PC-3 (cell line): ENCODE data around the gene CCDC71L. TPM values are rescaled to one million over a fixed set of nuclear protein-coding genes. Genes with fewer than 3 reads are reported as not detected.

Experiments
- ATAC-seq: fragments of 200-7000 bp; cut with Tn5 transposase; 2 replicates; pipeline ENCODE4 v1.9.1; 2020; ENCODE audit warnings: mild to moderate bottlenecking, moderate library complexity
- BruUV-seq: library from RNA; stranded (reverse); fragments of 400-500 nt; replicated peaks from 2 replicates; lab custom pipeline; 2021; lab: Mats Ljungman, UMichigan
- CTCF ChIA-PET: fragments of 300-600 bp; sonication (Branson Sonifier 250); formaldehyde crosslinking; loops from one replicate; lab custom pipeline; 2022; ENCODE audit warnings: antibody characterized with exemption; lab: Charles Lee
- POLR2A ChIA-PET: fragments of 300-600 bp; sonication (Branson Sonifier 250); formaldehyde crosslinking; loops from one replicate; lab custom pipeline; 2022; ENCODE audit warnings: antibody characterized with exemption; ENCODE audit not compliant: unreplicated experiment; lab: Charles Lee
- DNase-seq: peaks from one replicate; pipeline ENCODE4 v3.0.0-alpha.2; 2015
- H2AFZ ChIP-seq: fragments of 300-600 bp; sonication (generic); 2 replicates; pipeline ENCODE4 v1.6.0; 2016; ENCODE audit warnings: antibody characterized with exemption, low read length
- H3F3A ChIP-seq: fragments of 300-600 bp; sonication (generic); one replicate; pipeline ENCODE4 v1.6.0; 2017; ENCODE audit warnings: antibody characterized with exemption, low read length, control low read depth, mild to moderate bottlenecking; ENCODE audit not compliant: unreplicated experiment
- H3K27ac ChIP-seq: fragments of 300-600 bp; sonication (generic); 2 replicates; pipeline ENCODE4 v1.5.1; 2016; ENCODE audit warnings: mild to moderate bottlenecking, low read length
- H3K27me3 ChIP-seq: fragments of 300-600 bp; sonication (generic); 2 replicates; pipeline ENCODE4 v1.6.1; 2016; ENCODE audit warnings: low read length, mixed read lengths
- H3K36me3 ChIP-seq: fragments of 300-600 bp; sonication (generic); 2 replicates; pipeline ENCODE4 v1.6.1; 2016; ENCODE audit warnings: low read depth, mixed run types, low read length, mixed read lengths
- H3K4me1 ChIP-seq: fragments of 300-600 bp; sonication (generic); 2 replicates; pipeline ENCODE4 v1.5.1; 2016; ENCODE audit warnings: low read length; ENCODE audit not compliant: insufficient read depth
- H3K4me2 ChIP-seq: fragments of 300-600 bp; sonication (generic); 2 replicates; pipeline ENCODE4 v1.6.0; 2016; ENCODE audit warnings: low read length
- H3K4me3 ChIP-seq: fragments of 300-600 bp; sonication (generic); 2 replicates; pipeline ENCODE4 v1.5.1; 2016; ENCODE audit warnings: mild to moderate bottlenecking, low read length, mixed read lengths
- H3K79me2 ChIP-seq: fragments of 300-600 bp; sonication (generic); 2 replicates; pipeline ENCODE4 v1.6.1; 2017; ENCODE audit warnings: low read length, mixed read lengths
- H3K9ac ChIP-seq: fragments of 300-600 bp; sonication (generic); 2 replicates; pipeline ENCODE4 v1.6.0; 2016; ENCODE audit warnings: mild to moderate bottlenecking, low read length
- H3K9me2 ChIP-seq: fragments of 300-600 bp; sonication (generic); replicated peaks from 2 replicates; pipeline ENCODE4 v1.6.1; 2016; ENCODE audit warnings: mixed run types, low read length, mixed read lengths
- H3K9me3 ChIP-seq: fragments of 300-600 bp; sonication (generic); 2 replicates; pipeline ENCODE4 v1.6.1; 2016; ENCODE audit warnings: low read length, mixed read lengths
- H4K20me1 ChIP-seq: fragments of 300-600 bp; sonication (generic); 2 replicates; pipeline ENCODE4 v1.6.1; 2016; ENCODE audit warnings: low read length, mixed read lengths
- EZH2 ChIP-seq: fragments of 300-600 bp; sonication (generic); IDR thresholded peaks from one replicate; pipeline ENCODE4 v1.6.1; 2017; ENCODE audit warnings: antibody characterized with exemption, mild to moderate bottlenecking, low read length; ENCODE audit not compliant: unreplicated experiment
- EZH2phosphoT487 ChIP-seq: fragments of 300-600 bp; sonication (generic); IDR thresholded peaks from 2 replicates; pipeline ENCODE4 v1.6.1; 2018; ENCODE audit warnings: mild to moderate bottlenecking, antibody characterized with exemption, low read length, borderline replicate concordance
- intact Hi-C: fragments of 100-400 bp; cut with micrococcal nuclease; formaldehyde crosslinking; loops from 2 replicates; pipeline ENCODE4 v1.9.0; 2023
- total RNA-seq: library from RNA; depleted of rRNA; stranded (reverse); fragments of >200 nt; gene quantifications from 2 replicates; pipeline ENCODE4 v1.2.3, GENCODE V29; 2014
- TF ChIP-seq, protein P1 (sequence below): fragments of 300-600 bp; sonication (generic); conservative IDR thresholded peaks from 2 replicates; pipeline ENCODE4 v1.5.1; 2017; ENCODE audit warnings: antibody characterized with exemption, low read depth, mild to moderate bottlenecking, low read length

CCDC71L gene
- total RNA-seq, 1 experiment from 2014 or later: 28.6 TPM

DNA sequence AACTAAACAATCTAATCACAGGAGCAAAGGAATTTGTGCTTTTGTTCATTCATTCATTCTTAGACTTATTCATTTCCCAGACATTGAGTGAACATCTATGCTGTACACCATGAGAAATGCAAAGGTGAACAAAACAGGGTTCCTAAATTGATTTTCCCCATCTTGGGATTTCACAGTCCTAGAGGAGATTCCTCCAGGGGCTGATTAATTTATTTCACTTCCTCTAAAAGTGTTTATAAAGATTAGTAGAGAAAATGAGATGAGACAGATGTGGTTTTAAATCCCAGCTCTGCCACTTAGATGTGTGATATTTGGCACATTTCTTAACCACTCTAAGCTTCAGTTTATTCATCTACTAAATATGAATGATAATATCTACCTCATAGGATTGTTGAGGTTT, 8.9 kb downstream of the CCDC71L start:
- no peaks in the 10 kb centered on the region for H3K4me1 ChIP-seq
- H3F3A ChIP-seq: no peaks in the 10 kb centered on the region
- DNase-seq: no peak
- ChIA-PET POLR2A (no interaction called here), CTCF (no interaction called here)
- H3K79me2 ChIP-seq: no peaks in the 10 kb centered on the region
- intact Hi-C loops: no loop called here
- no peak overlapping the region for H3K27ac ChIP-seq
- no peak overlapping the region for H3K4me2 ChIP-seq
- no peak overlapping the region for H3K9ac ChIP-seq
- H2AFZ ChIP-seq: no peak overlapping the region
- no peaks in the 10 kb centered on the region for H3K9me2 ChIP-seq
- no peaks in the 10 kb centered on the region for H3K9me3 ChIP-seq
- TF ChIP-seq, protein P1, sequence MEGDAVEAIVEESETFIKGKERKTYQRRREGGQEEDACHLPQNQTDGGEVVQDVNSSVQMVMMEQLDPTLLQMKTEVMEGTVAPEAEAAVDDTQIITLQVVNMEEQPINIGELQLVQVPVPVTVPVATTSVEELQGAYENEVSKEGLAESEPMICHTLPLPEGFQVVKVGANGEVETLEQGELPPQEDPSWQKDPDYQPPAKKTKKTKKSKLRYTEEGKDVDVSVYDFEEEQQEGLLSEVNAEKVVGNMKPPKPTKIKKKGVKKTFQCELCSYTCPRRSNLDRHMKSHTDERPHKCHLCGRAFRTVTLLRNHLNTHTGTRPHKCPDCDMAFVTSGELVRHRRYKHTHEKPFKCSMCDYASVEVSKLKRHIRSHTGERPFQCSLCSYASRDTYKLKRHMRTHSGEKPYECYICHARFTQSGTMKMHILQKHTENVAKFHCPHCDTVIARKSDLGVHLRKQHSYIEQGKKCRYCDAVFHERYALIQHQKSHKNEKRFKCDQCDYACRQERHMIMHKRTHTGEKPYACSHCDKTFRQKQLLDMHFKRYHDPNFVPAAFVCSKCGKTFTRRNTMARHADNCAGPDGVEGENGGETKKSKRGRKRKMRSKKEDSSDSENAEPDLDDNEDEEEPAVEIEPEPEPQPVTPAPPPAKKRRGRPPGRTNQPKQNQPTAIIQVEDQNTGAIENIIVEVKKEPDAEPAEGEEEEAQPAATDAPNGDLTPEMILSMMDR: no peak
- TF ChIP-seq EZH2 (no peak), EZH2phosphoT487 (no peak)
- BruUV-seq: no TSS peak
- H4K20me1 ChIP-seq: no peaks in the 10 kb centered on the region
- no peaks in the 10 kb centered on the region for H3K27me3 ChIP-seq
- no peak overlapping the region for H3K4me3 ChIP-seq
- H3K36me3 ChIP-seq: no peaks in the 10 kb centered on the region
- ATAC-seq: no peak

- intact Hi-C loops: no loop called here
- Histone ChIP-seq H4K20me1 (no peaks in the 10 kb centered on the region), H3K36me3 (no peaks in the 10 kb centered on the region), H3K79me2 (no peaks in the 10 kb centered on the region), H3K9me3 (no peaks in the 10 kb centered on the region), H2AFZ (no peak overlapping the region), H3K27me3 (no peaks in the 10 kb centered on the region), H3K27ac (no peak overlapping the region), H3K9me2 (no peaks in the 10 kb centered on the region), H3F3A (no peaks in the 10 kb centered on the region), H3K4me2 (no peak overlapping the region), H3K4me1 (no peaks in the 10 kb centered on the region), H3K9ac (no peak overlapping the region), H3K4me3 (no peak overlapping the region)
- DNase-seq (no peak), ATAC-seq (no peak)
- POLR2A ChIA-PET: no interaction called here
- no peak for TF ChIP-seq EZH2phosphoT487
- TF ChIP-seq, protein P1: no peak
- no peak for TF ChIP-seq EZH2
- CTCF ChIA-PET: no interaction called here
- no TSS peak for BruUV-seq
Observed at GRCh38 chr7:106646256-106646655, 14.7 kb downstream of the CCDC71L start.

DNA sequence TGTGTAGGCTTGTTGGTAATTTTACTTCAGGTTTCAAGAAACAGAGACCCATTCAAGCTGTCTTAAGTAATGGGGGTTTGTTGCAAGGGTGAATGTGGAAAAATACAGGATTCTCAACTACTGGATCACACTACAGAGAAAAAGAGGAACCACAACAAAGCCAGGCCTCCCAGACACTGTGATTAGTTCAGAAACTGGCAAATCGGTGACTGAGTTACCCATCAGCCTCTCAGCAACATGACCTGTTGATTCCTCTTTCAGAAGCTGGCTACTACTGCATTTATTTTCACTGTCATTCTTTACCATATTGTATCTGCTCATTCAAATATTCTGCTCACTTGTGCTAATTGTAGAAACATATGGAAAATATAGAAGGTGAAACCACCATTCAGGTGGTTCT, 16.0 kb downstream of the CCDC71L start:
- intact Hi-C loops: no loop called here
- no peaks in the 10 kb centered on the region for H3K27me3 ChIP-seq

More for the DNA sequence above, 16.0 kb downstream of the CCDC71L start:
- H3K4me3 ChIP-seq: no peak overlapping the region
- H3K36me3 ChIP-seq: no peaks in the 10 kb centered on the region
- H3K79me2 ChIP-seq: no peaks in the 10 kb centered on the region
- H4K20me1 ChIP-seq: no peaks in the 10 kb centered on the region
- ChIA-PET CTCF (no interaction called here), POLR2A (interaction anchor here (0.6 kb wide), 1 partner anchor 932 kb away, joined by 3 read pairs; no protein-coding TSS in a partner anchor)
- ATAC-seq (no peak), DNase-seq (no peak)
- no TSS peak for BruUV-seq
- no peaks in the 10 kb centered on the region for H3K9me3 ChIP-seq
- TF ChIP-seq EZH2phosphoT487: no peak
- TF ChIP-seq EZH2: no peak
- TF ChIP-seq, protein P1: no peak
- no peak overlapping the region for H3K9ac ChIP-seq
- no peak overlapping the region for H3K27ac ChIP-seq
- no peaks in the 10 kb centered on the region for H3K4me1 ChIP-seq
- H3K9me2 ChIP-seq: no peaks in the 10 kb centered on the region
- no peaks in the 10 kb centered on the region for H3F3A ChIP-seq
- H2AFZ ChIP-seq: no peak overlapping the region
- no peak overlapping the region for H3K4me2 ChIP-seq
